Heart left ventricle (tissue), 13 donors: ENCODE data around the gene SECTM1.

Source experiments
- POLR2A ChIP-seq, 2 donors: fragments of 450-650 bp; IDR thresholded peaks; one replicate each; pipeline ENCODE4 v1.6.1; 2017; ENCODE audit warnings: antibody characterized with exemption in 2 of 2, mild to moderate bottlenecking in 2 of 2, moderate library complexity in 2 of 2
- TF ChIP-seq, protein P1 (sequence below), 12 donors: fragments of 200-600 bp; sonication (generic) in 4 of 12; IDR thresholded peaks; one replicate each; pipeline versions ENCODE4 v1.5.0 to v1.8.0; 2018 to 2022; ENCODE audit warnings: antibody characterized with exemption in 12 of 12, mild to moderate bottlenecking in 5 of 12
- donor health status: ischemic (EF 13 %, LVEDD 7.1; RV severe dilation, severe dysfunction).
- donor health status: DM: no; HTN: yes; CAD: no.
- donor health status: DM: no; HTN: no; CAD: no.
- donor health status: ischemic (EF 25% LVEDD 6.9; RV normal size, moderate dysfunction).
- donor health status: ischemic (EF 25% LVEDD 5.7; RV mildly dilated, moderate dysfunction).
- donor health status: ischemic (EF 35%, LVEDD 5.7; RV mildly dilated, moderate dysfunction).
- donor health status: nonischemic (EF 11% LVEDD 7.7; RV severe dilation, severe dysfunction).
- donor health status: DM: yes; HTN: yes; CAD: no.
- donor health status: PGD.
- donor health status: ischemic (EF 29% LVEDD 5.4; RV normal size, mild dysfunction).
- donor health status: nonischemic (EF 23%, LVEDD 6.1; RV moderate dilation, normal function).

DNA sequence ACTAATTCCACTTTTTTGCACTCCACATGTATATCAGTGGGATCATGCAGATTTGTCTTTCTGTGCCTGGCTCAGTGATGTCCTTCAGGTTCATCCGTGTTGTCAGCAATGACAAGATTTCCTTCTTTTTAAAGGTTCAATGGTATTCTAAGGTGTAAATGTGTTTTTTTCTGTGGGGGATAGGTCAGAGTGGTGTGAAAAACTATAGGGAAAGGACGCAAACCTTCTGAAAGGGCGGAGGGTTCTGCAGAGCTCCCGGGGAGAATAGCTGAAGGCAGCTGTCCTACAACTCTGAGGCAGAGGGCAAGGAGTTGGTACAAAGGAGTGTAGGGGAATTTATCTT is 38.1 kb downstream of the SECTM1 start:
- no peak for TF ChIP-seq POLR2A (IDR thresholded peaks at IDR 0.05)
- TF ChIP-seq, protein P1, sequence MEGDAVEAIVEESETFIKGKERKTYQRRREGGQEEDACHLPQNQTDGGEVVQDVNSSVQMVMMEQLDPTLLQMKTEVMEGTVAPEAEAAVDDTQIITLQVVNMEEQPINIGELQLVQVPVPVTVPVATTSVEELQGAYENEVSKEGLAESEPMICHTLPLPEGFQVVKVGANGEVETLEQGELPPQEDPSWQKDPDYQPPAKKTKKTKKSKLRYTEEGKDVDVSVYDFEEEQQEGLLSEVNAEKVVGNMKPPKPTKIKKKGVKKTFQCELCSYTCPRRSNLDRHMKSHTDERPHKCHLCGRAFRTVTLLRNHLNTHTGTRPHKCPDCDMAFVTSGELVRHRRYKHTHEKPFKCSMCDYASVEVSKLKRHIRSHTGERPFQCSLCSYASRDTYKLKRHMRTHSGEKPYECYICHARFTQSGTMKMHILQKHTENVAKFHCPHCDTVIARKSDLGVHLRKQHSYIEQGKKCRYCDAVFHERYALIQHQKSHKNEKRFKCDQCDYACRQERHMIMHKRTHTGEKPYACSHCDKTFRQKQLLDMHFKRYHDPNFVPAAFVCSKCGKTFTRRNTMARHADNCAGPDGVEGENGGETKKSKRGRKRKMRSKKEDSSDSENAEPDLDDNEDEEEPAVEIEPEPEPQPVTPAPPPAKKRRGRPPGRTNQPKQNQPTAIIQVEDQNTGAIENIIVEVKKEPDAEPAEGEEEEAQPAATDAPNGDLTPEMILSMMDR (IDR thresholded peaks at IDR 0.05): no peak
